Smooth muscle cell (in vitro differentiated cells): ENCODE results near the gene ZDHHC22. TPM values are rescaled to one million over a fixed set of nuclear protein-coding genes. Genes with fewer than 3 reads are reported as not detected.

Experiments
- DNase-seq: peaks from one replicate; lab custom pipeline; 2025; ENCODE audit not compliant: unreplicated experiment; lab: John Stamatoyannopoulos, UW
- H2AFZ ChIP-seq: fragments of 200-600 bp; sonication (generic); 2 replicates; pipeline ENCODE4 v1.6.0; 2016; ENCODE audit warnings: antibody characterized with exemption, low read depth, mild to moderate bottlenecking
- H3F3A ChIP-seq: fragments of 200-600 bp; sonication (generic); 2 replicates; pipeline ENCODE4 v1.6.0; 2017; ENCODE audit warnings: antibody characterized with exemption, low read depth
- H3K27ac ChIP-seq: fragments of 200-600 bp; sonication (generic); 2 replicates; pipeline ENCODE4 v1.5.1; 2016; ENCODE audit warnings: low read depth, mild to moderate bottlenecking
- H3K27me3 ChIP-seq: fragments of 200-600 bp; sonication (generic); 2 replicates; pipeline ENCODE4 v1.6.1; 2016; ENCODE audit warnings: low read depth, mild to moderate bottlenecking
- H3K36me3 ChIP-seq: fragments of 200-600 bp; sonication (generic); 2 replicates; pipeline ENCODE4 v1.5.1; 2016; ENCODE audit warnings: low read depth
- H3K4me1 ChIP-seq: fragments of 200-600 bp; sonication (generic); 2 replicates; pipeline ENCODE4 v1.5.1; 2016; ENCODE audit warnings: low read depth
- H3K4me2 ChIP-seq: fragments of 200-600 bp; sonication (generic); 2 replicates; pipeline ENCODE4 v1.6.0; 2016; ENCODE audit warnings: mild to moderate bottlenecking
- H3K4me3 ChIP-seq: fragments of 200-600 bp; sonication (generic); 2 replicates; pipeline ENCODE4 v1.5.1; 2016; ENCODE audit warnings: mild to moderate bottlenecking
- H3K79me2 ChIP-seq: fragments of 200-600 bp; sonication (generic); 2 replicates; pipeline ENCODE4 v1.6.0; 2016; ENCODE audit warnings: low read depth, mild to moderate bottlenecking
- H3K9ac ChIP-seq: fragments of 200-600 bp; sonication (generic); 2 replicates; pipeline ENCODE4 v1.6.0; 2016; ENCODE audit warnings: low read depth
- H3K9me3 ChIP-seq: fragments of 200-600 bp; sonication (generic); replicated peaks from 2 replicates; pipeline ENCODE4 v1.5.1; 2016; ENCODE audit warnings: low read depth
- H4K20me1 ChIP-seq: fragments of 200-600 bp; sonication (generic); 2 replicates; pipeline ENCODE4 v1.6.0; 2016; ENCODE audit warnings: low read depth
- CTCF ChIP-seq: fragments of 200-600 bp; sonication (generic); IDR thresholded peaks from 2 replicates; pipeline ENCODE4 v1.5.1; 2017; ENCODE audit warnings: borderline replicate concordance, mild to moderate bottlenecking, antibody characterized with exemption; ENCODE audit not compliant: insufficient read depth, poor library complexity, severe bottlenecking
- WGBS: methylation state at CpG from one replicate; pipeline ENCODE4 v1.1.7; 2016; ENCODE audit warnings: low lambda C conversion rate; 5-methylcytosine and 5-hydroxymethylcytosine counted together
- polyA plus RNA-seq: library from polyadenylated mRNA; unstranded; fragments of >200 nt; fragmentation: Nextera tagmentation; extraction: Ambion mirVana; gene quantifications from 2 replicates; pipeline ENCODE4 v1.2.1, GENCODE V29; 2016
- total RNA-seq: library from RNA; depleted of rRNA; stranded (reverse); fragments of >200 nt; gene quantifications from 2 replicates; pipeline ENCODE4 v1.2.3, GENCODE V29; 2014

Gene ZDHHC22
- total and polyA plus RNA-seq, 2 experiments from 2014 or later: not detected

GRCh38 chr14:77130386-77130785, 11.2 kb downstream of the ZDHHC22 start:
- Histone ChIP-seq H3K4me1 (no peaks in the 10 kb centered on the region), H4K20me1 (no peaks in the 10 kb centered on the region), H3K27ac (no peak overlapping the region), H3K79me2 (no peaks in the 10 kb centered on the region), H3K4me3 (no peak overlapping the region), H3K36me3 (no peaks in the 10 kb centered on the region), H3K4me2 (no peak overlapping the region), H3F3A (no peaks in the 10 kb centered on the region), H3K27me3 (peaks cover 48% of the 10 kb centered on the region), H3K9ac (no peak overlapping the region), H3K9me3 (no peaks in the 10 kb centered on the region), H2AFZ (no peak overlapping the region)
- no peak for DNase-seq
- TF ChIP-seq CTCF: no peak
- 70% methylated on average over 3 of the region's 3 CpGs for WGBS

- no peaks in the 10 kb centered on the region for H3K9me3 ChIP-seq
- no peaks in the 10 kb centered on the region for H3K79me2 ChIP-seq
- H3F3A ChIP-seq: no peaks in the 10 kb centered on the region
- no peak for TF ChIP-seq CTCF
- 94% methylated on average over 6 of the region's 6 CpGs for WGBS
- no peak for DNase-seq
- no peaks in the 10 kb centered on the region for H3K36me3 ChIP-seq
- H3K4me3 ChIP-seq: no peak overlapping the region
- no peak overlapping the region for H3K4me2 ChIP-seq
- peaks cover 3% of the 10 kb centered on the region for H3K4me1 ChIP-seq
- H4K20me1 ChIP-seq: no peaks in the 10 kb centered on the region
- H2AFZ ChIP-seq: no peak overlapping the region
- H3K9ac ChIP-seq: no peak overlapping the region
- no peak overlapping the region for H3K27ac ChIP-seq
- peaks cover 51% of the 10 kb centered on the region for H3K27me3 ChIP-seq
Observed at GRCh38 chr14:77128414-77128891, 13.1 kb downstream of the ZDHHC22 start.

GRCh38 chr14:77126461-77126990, 15.1 kb downstream of the ZDHHC22 start:
- peaks cover 51% of the 10 kb centered on the region for H3K27me3 ChIP-seq
- no peak overlapping the region for H2AFZ ChIP-seq
- no peak overlapping the region for H3K27ac ChIP-seq
- H3K79me2 ChIP-seq: no peaks in the 10 kb centered on the region
- DNase-seq: no peak
- no peaks in the 10 kb centered on the region for H3K36me3 ChIP-seq
- no peak overlapping the region for H3K4me2 ChIP-seq
- no peaks in the 10 kb centered on the region for H3F3A ChIP-seq
- H3K9ac ChIP-seq: no peak overlapping the region
- H3K4me3 ChIP-seq: no peak overlapping the region
- TF ChIP-seq CTCF: no peak
- H3K9me3 ChIP-seq: no peaks in the 10 kb centered on the region
- whole genome bisulfite sequencing: 91% methylated on average over 4 of the region's 4 CpGs
- H4K20me1 ChIP-seq: no peaks in the 10 kb centered on the region
- peaks cover 3% of the 10 kb centered on the region for H3K4me1 ChIP-seq

GRCh38 chr14:77125823-77126325, 15.7 kb downstream of the ZDHHC22 start:
- 90% methylated on average over 8 of the region's 8 CpGs for WGBS
- DNase-seq: no peak
- Histone ChIP-seq H3K4me1 (peaks cover 3% of the 10 kb centered on the region), H3K36me3 (no peaks in the 10 kb centered on the region), H3K27ac (no peak overlapping the region), H2AFZ (no peak overlapping the region), H4K20me1 (no peaks in the 10 kb centered on the region), H3K4me3 (no peak overlapping the region), H3K9me3 (no peaks in the 10 kb centered on the region), H3K4me2 (no peak overlapping the region), H3K27me3 (peaks cover 51% of the 10 kb centered on the region), H3K9ac (no peak overlapping the region), H3K79me2 (no peaks in the 10 kb centered on the region), H3F3A (no peaks in the 10 kb centered on the region)
- no peak for TF ChIP-seq CTCF
